HG03469 (cell line): ENCODE results near the gene HS6ST3.

Experiments used
- ATAC-seq: cut with Tn5 transposase; IDR thresholded peaks from one replicate; pipeline ENCODE4 v1.9.1; 2021; ENCODE audit warnings: mild to moderate bottlenecking, moderate library complexity, moderate number of reproducible peaks; ENCODE audit not compliant: unreplicated experiment

The HS6ST3 gene

DNA sequence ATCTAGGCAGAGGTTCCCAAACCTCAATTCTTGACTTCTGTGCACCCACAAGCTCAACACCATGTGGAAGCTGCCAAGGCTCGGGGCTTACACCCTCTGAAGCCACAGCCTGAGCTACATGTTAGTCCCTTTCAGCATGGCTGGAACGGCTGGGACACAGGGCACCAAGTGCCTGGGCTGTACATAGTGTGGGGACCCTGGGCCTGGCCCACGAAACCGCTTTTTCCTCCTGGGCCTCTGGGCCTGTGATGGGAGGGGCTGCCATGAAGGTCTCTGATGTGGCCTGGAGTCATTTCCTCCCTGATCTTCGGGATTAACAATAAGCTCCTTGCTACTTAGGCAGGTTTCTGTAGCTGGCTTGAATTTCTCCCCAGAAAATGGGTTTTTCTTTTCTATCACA, 108.1 kb downstream of the HS6ST3 start:
- no peak for ATAC-seq

DNA sequence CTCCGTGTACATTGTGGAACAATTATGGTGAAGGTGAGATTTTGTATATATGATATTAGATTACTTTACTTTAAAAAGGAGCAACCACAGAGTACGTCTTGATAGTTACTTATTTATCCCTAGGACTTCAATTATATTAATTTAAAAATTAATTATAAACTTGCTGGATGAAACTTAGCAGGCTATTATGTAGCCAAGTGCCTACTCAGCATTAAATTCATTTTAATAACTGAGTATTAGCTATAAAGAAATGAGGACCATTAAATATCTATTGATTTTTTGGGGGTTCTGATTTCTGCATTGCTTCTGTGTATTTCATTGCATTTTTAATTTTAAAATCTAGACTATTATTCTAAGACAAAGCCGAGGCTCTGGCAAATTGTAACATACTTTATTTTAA, 109.4 kb downstream of the HS6ST3 start:
- ATAC-seq = no peak

- no peak for ATAC-seq
Measured at GRCh38 chr13:96200810-96201209, 110.9 kb downstream of the HS6ST3 start.

GRCh38 chr13:96202315-96202714, 112.4 kb downstream of the HS6ST3 start:
- no peak for ATAC-seq

GRCh38 chr13:96203471-96203870, 113.6 kb downstream of the HS6ST3 start:
- ATAC-seq = no peak

GRCh38 chr13:96214824-96215445, 125.0 kb downstream of the HS6ST3 start:
- ATAC-seq = no peak

- ATAC-seq = no peak
Measured at GRCh38 chr13:96216543-96216942, 126.6 kb downstream of the HS6ST3 start.

DNA sequence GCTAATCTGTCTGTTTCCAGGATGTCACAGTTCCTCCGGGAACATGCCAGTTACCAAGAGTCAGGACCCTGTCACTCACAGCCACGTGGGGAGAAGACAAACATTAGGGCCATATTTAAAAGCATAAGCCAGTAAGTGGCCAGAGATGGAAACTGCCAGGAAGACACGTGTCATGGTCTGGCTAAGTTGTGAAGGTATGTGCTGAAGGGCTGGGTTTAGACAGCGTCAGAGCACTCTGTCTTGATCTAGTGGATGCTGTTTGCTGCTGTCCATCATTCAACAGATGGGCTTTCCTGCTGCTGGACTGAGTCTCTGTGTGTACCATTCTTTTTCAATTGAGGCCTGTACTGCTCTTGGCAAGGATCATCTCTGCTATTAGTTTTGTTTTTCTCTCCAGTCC, 128.6 kb downstream of the HS6ST3 start:
- no peak for ATAC-seq

DNA sequence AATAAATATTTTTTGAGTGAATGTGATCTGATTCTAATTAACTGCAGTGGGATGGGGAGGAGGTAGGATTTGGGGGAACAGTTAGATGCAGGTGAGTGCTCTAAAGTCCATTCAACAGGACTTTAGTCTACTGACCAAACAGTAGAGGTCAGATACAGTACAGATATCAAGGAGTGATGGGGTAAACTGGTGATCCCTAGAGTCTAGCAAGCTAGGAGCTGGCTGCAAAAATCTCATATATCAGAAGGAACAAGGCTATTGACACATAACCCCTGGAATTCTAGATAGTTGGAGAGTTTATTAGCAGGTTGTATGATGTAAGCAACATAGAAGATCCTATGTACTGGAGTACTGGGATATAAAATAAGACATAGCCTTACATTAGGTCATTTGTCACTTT, 131.6 kb downstream of the HS6ST3 start:
- ATAC-seq = no peak

DNA sequence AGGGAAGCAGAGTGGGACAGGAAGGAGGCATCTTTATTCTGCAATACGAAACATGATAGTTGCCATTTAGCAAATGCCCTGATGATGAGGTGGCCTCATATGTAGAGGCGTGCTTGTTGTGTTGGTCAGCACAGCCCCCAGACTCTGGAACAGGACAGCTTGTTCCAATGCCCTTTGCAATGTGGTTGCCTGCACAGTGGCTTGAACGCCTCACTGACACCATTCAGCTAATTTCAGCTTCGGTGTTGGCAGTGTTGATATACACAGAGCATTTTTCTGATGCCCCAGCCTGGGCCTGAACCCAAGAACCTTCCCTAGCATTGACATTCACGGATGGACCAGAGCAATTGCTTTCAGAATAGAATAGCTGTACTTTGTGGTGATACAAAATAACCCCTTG, 133.3 kb downstream of the HS6ST3 start:
- ATAC-seq = no peak

DNA sequence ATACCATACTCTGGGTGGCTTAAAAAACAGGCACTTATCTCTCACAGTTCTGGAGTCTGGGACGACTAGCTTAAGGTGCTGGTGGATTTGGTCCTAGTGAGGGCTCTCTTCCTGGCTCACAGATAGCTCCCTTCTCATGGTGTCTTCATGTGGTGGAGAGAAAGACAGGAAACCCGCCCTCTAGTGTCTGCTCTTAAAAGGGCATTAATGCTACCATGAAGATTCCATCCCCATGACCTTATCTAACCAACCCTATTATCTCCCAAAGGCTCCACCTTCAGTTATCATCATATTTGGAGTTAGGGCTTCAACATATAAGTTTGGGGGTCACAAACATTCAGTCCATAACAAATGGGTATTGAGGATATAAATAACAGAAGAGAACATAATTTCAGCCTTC, 139.4 kb downstream of the HS6ST3 start:
- ATAC-seq = no peak

DNA sequence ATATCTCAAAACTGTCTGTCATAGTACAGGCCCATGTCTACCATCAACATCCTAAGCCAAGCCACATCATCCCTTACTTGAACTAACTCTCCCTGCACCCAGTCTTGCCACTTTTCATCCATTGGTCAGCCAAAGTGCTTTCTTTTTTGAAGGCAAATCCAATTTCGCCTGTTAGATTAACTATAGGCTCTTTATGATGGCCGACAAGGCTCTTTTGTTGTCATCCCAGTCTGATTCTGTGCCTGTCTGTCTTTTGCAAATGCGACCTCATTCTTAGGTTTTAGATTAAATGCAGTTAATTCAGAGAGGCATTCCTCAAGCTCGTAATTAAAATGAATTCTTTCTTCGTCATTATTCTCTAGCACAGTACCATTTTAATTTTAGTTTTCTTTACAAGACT, 148.3 kb downstream of the HS6ST3 start:
- no peak for ATAC-seq

- no peak for ATAC-seq
Measured at GRCh38 chr13:96238861-96239260, 149.0 kb downstream of the HS6ST3 start.

GRCh38 chr13:96243376-96243775, 153.5 kb downstream of the HS6ST3 start:
- ATAC-seq = no peak

- ATAC-seq = no peak
Measured at GRCh38 chr13:96248103-96248502, 158.2 kb downstream of the HS6ST3 start.

- ATAC-seq = no peak
Measured at GRCh38 chr13:96248996-96249395, 159.1 kb downstream of the HS6ST3 start.

DNA sequence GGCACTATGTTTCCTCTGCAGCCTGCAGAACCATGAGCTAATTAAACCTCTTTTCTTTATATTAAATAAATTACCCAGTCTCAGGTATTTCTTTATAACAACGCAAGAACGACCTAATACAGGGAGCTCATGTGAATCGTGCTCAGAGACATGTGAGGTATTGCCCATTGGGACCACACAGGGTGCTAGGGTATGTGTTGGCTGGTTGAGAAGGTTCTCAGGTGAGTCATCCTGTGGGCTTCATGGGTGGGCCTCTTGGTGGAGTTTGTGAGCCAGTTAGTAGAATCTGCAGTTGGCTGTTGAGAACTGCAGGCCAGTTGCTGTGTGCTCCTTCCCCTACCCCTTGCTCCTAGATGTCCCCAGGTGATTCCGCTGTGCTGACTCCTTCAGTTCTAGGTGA, 163.0 kb downstream of the HS6ST3 start:
- no peak for ATAC-seq

- ATAC-seq = no peak
Measured at GRCh38 chr13:96273196-96273595, 183.3 kb downstream of the HS6ST3 start.

DNA sequence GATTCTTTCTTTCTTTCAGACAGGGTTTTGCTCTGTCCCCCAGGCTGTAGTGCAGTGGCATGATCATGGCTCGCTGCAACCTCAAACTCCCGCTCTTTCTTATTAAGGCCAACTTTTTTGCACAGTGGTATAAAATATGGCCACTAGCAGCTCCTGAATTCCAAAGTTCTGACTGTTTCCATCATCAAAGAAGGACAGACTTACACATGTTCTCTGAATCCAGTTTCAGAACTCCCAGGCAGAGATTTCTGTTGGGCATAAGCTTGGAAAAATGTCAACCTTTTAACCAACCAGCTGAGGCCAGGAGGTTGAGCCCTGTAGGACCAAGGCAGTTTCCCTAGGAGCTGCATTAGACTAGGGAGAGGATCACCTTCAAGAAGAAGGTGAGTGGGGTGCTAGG, 184.1 kb downstream of the HS6ST3 start:
- ATAC-seq = no peak

DNA sequence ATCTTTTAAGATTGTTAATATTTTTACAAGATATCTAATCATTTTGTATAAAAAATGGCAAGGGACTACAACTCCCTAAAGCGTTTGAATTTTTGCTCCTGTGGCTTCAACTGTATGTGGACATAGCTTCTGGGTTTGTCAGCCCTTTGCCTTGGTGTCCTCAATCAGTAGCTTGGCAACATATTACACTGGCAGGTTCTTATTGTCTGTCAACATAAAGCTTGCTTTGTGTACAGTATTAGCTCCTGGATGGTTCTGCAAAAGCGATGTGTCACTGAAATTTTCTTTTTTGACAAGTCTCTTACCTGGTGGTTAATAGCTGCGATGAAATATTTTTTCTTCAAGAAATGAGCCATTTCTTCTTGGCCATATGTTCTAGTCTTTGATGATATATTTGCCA, 190.0 kb downstream of the HS6ST3 start:
- no peak for ATAC-seq

- no peak for ATAC-seq
Measured at GRCh38 chr13:96284971-96285370, 195.1 kb downstream of the HS6ST3 start.

DNA sequence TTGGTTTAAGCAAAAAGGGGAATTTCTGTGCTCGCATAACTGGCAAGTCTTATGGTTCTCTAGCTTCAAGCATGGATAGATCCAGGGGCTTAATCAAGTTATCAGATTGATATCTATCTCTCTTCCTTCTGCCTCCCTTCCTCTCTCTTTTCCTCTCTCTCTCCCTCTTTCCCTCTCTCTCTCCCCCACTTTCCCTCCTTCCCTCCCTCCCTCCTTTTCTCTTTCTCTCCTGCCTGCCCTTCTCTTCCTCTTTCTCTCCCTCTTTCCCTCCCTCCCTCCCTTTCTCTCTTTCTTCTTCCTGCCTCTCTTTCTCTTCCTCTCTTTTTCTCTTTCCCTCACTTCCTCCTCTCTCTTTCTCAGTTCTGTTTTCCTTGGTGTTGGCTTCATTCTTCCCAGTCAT, 195.8 kb downstream of the HS6ST3 start:
- no peak for ATAC-seq
